HUES6 (cell line): ENCODE data around the gene CXADR.

ENCODE experiments used
- H3K27ac ChIP-seq: 2 replicates; pipeline ENCODE4 v1.7.0; 2013; ENCODE audit warnings: low read depth, mild to moderate bottlenecking, low read length, inconsistent platforms
- H3K27me3 ChIP-seq: 2 replicates; pipeline ENCODE4 v1.6.1; 2013; ENCODE audit warnings: low read length; ENCODE audit not compliant: control insufficient read depth, insufficient read depth
- H3K36me3 ChIP-seq: 2 replicates; pipeline ENCODE4 v1.6.1; 2013; ENCODE audit warnings: low read length; ENCODE audit not compliant: control insufficient read depth, insufficient read depth
- H3K4me1 ChIP-seq: 2 replicates; pipeline ENCODE4 v1.6.1; 2013; ENCODE audit warnings: low read length; ENCODE audit not compliant: control insufficient read depth, insufficient read depth
- H3K4me3 ChIP-seq: 2 replicates; pipeline ENCODE4 v1.5.1; 2013; ENCODE audit warnings: low read depth, low read length
- H3K9ac ChIP-seq: one replicate; pipeline ENCODE4 v1.6.1; 2013; ENCODE audit warnings: mild to moderate bottlenecking, low read length
- H3K9me3 ChIP-seq: 2 replicates; pipeline ENCODE4 v1.6.1; 2013; ENCODE audit warnings: low read depth, low read length; ENCODE audit not compliant: control insufficient read depth, insufficient read depth

CXADR gene

DNA sequence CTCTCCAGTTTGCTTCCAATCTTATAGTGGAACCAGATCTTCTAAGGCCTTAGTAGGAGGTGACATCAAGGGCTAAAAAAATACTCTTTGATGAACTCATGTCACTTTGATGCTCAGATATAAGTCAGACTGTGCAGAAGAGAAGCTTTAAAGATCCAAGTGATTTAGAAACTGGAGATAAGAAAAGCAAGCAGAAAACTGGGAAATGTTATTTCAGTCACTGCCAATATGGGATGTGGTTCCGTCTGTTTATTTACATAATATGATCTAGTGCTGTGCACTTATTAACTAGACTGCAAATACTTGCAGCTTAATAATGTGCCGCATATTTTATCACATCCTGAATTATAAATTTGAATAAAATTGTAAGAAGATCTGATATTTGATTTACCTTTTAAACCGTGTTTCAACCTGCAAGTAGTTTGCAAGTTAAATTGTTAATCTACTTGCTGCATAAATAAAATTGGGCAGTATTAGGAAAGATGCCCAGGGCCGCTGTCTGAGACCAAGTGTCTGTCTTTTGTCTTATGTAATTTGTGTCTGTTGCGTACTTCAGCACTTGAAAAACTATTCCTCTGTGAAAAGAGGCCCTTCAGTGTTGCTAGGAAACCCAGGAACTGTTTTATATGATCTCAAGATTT lies 29.6 kb downstream of the CXADR start:
- Histone ChIP-seq H3K36me3 (peaks cover 30% of the 10 kb centered on the region), H3K27ac (no peak overlapping the region), H3K27me3 (no peaks in the 10 kb centered on the region), H3K9me3 (peaks cover 4% of the 10 kb centered on the region; the same call in 1 of the 2 replicates), H3K4me3 (no peak overlapping the region), H3K4me1 (peaks cover 13% of the 10 kb centered on the region; the same call in 1 of the 2 replicates), H3K9ac (no peak overlapping the region)

DNA sequence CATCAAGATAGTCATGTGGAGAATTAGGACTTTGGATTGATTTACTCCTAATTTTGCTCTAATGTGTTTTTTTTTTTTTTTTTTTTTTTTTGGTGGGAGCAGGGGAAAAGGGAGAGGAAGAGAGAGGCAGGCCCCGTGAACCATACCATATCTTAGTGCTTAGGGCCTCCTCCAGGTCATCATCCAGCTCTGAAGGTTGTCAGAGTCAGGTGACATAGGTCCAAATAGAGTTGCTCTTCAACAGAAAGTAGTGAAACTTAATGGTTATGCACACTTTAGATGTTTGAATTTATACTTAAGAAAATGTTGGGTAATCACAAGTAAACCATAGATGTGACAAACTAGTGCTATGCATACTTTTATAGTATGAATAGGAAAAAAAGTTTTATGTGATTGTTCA lies 32.2 kb downstream of the CXADR start:
- H3K4me3 ChIP-seq = no peak overlapping the region
- H3K9me3 ChIP-seq = peaks cover under 1% of the 10 kb centered on the region; the same call in 1 of the 2 replicates
- H3K27me3 ChIP-seq = no peaks in the 10 kb centered on the region
- no peak overlapping the region for H3K9ac ChIP-seq
- H3K27ac ChIP-seq = no peak overlapping the region
- peaks cover 13% of the 10 kb centered on the region; the same call in 1 of the 2 replicates for H3K4me1 ChIP-seq
- peaks cover 41% of the 10 kb centered on the region for H3K36me3 ChIP-seq

DNA sequence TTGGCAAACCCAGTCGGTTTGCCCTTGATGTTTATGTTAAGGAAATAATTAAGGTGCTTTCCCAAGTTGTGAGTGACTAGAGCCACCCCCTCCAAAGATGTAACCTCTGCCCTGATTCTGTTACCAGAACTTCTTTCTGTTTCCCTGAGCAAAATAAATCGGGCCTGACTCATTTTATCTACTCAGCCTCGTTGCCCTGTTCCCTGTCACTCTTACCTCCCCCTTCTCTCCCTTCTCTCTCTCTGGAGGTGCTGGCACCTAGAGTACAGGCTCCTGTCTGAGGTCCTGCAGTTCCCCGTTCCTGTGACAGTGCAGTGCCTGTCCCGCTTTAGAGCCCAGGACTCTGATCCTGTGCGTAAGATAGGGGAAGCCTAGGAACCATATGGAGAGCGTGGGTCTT lies 35.4 kb downstream of the CXADR start:
- no peak overlapping the region for H3K27ac ChIP-seq
- peaks cover 8% of the 10 kb centered on the region; the same call in 1 of the 2 replicates for H3K4me1 ChIP-seq
- H3K9ac ChIP-seq = no peak overlapping the region
- no peaks in the 10 kb centered on the region for H3K9me3 ChIP-seq
- peaks cover 66% of the 10 kb centered on the region for H3K36me3 ChIP-seq
- H3K4me3 ChIP-seq = no peak overlapping the region
- no peaks in the 10 kb centered on the region for H3K27me3 ChIP-seq

DNA sequence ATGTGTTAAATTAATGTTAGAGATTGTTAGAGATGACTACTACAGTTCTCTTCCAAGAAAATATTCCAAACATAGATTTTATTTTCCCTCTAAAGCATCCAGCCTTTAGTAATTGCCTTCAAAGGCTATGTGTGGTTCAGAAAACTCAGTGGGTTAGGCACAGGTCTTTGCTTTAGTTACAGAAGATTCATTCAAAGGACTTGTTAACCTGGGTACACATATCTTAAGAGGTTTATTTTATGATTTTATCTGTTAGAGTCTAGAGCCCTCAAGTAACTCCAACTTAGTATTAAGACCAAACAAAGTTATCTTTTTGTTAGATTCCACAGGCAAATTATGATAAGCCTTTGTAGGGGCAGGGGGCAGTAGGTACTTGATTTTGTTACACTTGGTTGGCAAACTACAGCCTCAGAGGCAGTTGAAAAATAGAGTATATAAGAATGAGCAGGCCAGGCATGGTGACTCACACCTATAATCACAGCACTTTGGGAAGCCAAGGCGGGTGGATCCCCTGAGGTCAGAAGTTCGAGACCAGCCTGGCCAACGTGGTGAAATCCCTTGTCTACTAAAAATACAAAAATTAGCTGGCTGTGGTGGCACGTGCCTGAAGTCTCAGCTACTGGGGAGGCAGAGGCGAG lies 37.9 kb downstream of the CXADR start:
- Histone ChIP-seq H3K27ac (no peak overlapping the region), H3K9me3 (no peaks in the 10 kb centered on the region), H3K4me1 (no peaks in the 10 kb centered on the region), H3K36me3 (peaks cover 86% of the 10 kb centered on the region), H3K4me3 (no peak overlapping the region), H3K27me3 (no peaks in the 10 kb centered on the region), H3K9ac (no peak overlapping the region)

DNA sequence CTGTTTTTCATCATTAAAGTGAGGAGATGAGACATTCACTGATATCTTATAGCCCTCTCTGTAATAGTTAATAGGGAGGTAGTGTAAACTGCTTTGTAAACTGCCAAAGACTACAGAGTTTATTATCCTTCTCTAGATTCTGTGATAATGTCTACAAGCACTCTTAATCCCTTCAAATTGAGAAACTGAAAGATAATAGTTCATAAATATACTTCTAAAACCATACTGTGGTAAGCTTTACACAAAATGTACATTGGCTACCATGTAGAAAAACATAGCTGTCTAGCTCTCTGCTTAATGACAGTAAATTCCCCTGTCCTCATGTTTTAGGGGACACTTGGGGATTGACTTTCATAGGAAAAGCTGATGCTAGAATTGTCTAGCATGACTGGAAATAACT lies 39.6 kb downstream of the CXADR start:
- no peaks in the 10 kb centered on the region for H3K27me3 ChIP-seq
- peaks cover 88% of the 10 kb centered on the region for H3K36me3 ChIP-seq
- no peak overlapping the region for H3K4me3 ChIP-seq

DNA sequence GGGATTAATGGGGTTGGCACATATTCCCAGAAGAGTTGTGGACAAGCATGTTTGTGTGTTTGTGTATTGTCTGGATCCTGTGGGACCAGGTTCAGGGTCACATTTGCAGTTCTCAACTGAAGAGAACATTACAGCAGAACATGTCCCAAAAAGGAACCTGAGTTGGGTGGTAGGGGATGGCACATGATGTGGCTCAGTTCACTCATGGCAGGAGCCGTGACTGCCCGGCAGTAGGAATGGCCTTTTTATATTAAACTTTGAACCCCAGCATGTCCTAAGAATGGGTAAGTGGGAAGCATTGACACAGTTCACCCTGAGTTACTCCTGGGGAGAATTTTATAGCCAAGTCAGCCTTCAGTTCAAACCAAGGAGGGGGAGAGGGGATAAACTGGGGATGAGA lies 41.3 kb downstream of the CXADR start:
- no peaks in the 10 kb centered on the region for H3K4me1 ChIP-seq
- H3K9me3 ChIP-seq = no peaks in the 10 kb centered on the region
- no peaks in the 10 kb centered on the region for H3K27me3 ChIP-seq
- H3K4me3 ChIP-seq = no peak overlapping the region
- no peak overlapping the region for H3K27ac ChIP-seq
- peaks cover 89% of the 10 kb centered on the region for H3K36me3 ChIP-seq
- no peak overlapping the region for H3K9ac ChIP-seq

More for the DNA sequence above, 39.6 kb downstream of the CXADR start:
- H3K9ac ChIP-seq = no peak overlapping the region
- H3K9me3 ChIP-seq = no peaks in the 10 kb centered on the region
- no peak overlapping the region for H3K27ac ChIP-seq
- H3K4me1 ChIP-seq = no peaks in the 10 kb centered on the region

DNA sequence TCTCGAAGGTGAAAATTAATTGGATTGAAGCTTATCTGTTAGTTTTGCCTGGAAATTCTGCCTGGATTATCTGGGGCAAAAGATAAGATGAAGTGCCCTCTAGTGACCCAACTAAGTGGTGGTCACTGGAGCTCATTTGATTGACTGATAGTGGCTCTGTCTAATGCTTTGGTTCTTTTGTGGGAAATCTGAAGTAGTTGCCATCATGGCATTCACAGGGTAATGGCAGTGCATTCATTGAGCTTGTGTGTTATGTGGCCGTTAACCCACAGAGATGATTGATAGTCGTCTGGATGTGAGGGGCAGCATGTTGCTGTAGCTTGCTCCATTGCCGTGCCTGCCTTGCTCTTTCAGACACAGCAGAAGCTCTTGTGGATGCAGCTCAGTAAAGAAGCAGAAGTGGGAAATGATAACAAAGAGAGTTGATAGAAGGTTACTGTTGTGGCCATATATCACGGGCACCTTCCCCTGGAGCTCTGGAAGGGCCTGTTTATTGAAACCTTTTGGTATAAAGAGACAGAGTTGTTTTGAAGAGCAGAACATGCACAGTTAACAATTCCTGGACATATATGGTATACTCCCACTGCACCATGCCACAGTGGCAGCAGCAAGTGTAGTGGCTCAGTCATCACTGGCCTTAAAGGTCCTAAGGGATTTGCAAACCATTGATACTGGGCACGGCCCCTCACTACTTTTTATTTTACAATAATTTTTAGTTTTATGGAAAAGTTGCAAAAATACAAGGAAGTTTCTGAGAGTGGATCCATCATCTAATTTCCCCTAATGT lies 42.0 kb downstream of the CXADR start:
- no peaks in the 10 kb centered on the region for H3K4me1 ChIP-seq
- no peaks in the 10 kb centered on the region for H3K9me3 ChIP-seq
- no peak overlapping the region for H3K9ac ChIP-seq
- H3K27ac ChIP-seq = no peak overlapping the region
- peaks cover 87% of the 10 kb centered on the region for H3K36me3 ChIP-seq
- no peaks in the 10 kb centered on the region for H3K27me3 ChIP-seq
- no peak overlapping the region for H3K4me3 ChIP-seq

DNA sequence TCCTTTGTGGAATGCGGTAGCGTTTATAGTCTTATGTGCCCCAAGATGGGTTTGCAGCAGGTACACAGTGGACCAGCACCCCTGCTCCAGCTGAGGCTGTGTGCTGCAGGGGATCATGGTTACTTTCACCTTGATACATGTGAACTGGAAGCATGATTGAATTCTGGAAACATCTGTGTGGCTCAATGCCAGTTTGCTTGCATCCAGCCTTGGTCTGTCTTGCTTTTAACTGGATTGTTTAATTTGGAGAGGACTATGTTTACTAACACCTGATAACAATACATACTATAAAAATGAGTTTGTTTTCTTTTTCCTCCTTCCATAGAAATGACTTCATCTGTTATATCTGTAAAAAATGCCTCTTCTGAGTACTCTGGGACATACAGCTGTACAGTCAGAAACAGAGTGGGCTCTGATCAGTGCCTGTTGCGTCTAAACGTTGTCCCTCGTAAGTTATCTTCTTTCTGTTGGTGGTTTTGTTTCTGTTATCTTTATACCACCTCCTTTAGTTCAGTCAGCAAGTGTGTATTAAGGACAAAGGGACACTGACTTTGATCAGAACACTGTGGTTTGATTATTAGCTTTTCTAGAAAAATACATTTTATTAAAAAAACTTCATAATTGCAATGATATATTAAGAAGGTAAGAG lies 47.7 kb downstream of the CXADR start:
- peaks cover 88% of the 10 kb centered on the region for H3K36me3 ChIP-seq
- H3K9me3 ChIP-seq = no peaks in the 10 kb centered on the region
- no peak overlapping the region for H3K4me3 ChIP-seq
- H3K4me1 ChIP-seq = no peaks in the 10 kb centered on the region
- no peak overlapping the region for H3K27ac ChIP-seq
- no peak overlapping the region for H3K9ac ChIP-seq
- H3K27me3 ChIP-seq = no peaks in the 10 kb centered on the region

DNA sequence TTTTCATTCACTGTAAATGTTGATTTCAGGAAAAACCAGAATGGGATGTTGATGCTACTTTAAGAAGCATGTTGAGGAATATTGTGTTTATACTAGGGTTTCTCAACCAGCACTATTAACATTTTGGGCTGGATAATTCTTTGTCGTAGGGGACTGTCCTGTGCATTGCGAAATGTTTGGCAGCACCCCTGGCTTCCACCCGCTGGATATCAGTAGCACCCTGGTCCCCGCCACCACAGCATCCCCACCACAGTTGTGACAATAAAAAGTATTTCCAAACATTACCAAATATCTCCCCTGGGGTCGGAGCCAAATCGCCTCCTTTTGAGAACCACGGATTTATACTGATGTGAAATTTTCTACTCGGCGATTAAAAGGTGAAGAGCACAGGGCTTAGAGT lies 57.9 kb downstream of the CXADR start:
- Histone ChIP-seq H3K4me3 (no peak overlapping the region), H3K36me3 (peaks cover 31% of the 10 kb centered on the region), H3K27ac (no peak overlapping the region), H3K4me1 (no peaks in the 10 kb centered on the region), H3K27me3 (no peaks in the 10 kb centered on the region), H3K9me3 (no peaks in the 10 kb centered on the region), H3K9ac (no peak overlapping the region)

DNA sequence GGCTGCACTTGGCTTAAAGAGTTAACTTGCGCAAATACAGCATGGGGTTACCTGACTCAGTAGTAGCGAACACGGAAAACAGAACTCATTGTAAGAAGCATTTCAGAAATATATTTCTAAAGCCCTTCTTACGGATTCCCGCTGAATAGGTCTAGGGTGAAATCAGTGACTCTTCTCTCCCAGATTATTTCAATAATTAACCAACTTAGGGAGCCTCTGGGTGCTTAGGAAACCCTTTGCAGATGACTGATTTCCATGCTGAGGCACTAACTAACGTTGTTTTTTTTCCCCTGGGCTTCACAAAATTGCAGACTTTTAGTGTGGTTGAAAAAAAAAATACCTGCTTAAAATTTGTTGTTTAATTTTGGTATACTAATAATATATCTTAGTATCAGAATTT lies 59.6 kb downstream of the CXADR start:
- H3K4me3 ChIP-seq = no peak overlapping the region
- no peak overlapping the region for H3K27ac ChIP-seq
- H3K9me3 ChIP-seq = no peaks in the 10 kb centered on the region
- H3K36me3 ChIP-seq = peaks cover 28% of the 10 kb centered on the region
- no peaks in the 10 kb centered on the region for H3K27me3 ChIP-seq
- H3K9ac ChIP-seq = no peak overlapping the region
- no peaks in the 10 kb centered on the region for H3K4me1 ChIP-seq

DNA sequence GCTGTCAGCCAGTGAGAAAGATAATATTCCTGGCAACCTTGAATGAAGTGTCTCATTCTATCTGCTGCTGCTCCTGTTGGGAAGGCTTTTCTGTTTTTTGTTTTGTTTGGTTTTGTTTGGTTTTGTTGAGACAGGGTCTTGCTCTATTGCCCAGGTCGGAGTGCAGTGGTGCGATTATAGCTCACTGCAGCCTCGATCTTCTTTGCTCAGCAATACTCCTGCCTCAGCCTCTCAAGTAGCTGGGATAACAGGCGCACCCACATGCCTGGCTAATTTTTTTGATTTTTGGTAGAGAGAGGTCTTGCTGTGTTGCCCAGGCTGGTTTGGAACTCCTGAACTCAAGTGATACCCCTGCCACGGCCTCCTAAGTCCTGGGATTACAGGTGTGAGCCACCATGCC lies 62.2 kb downstream of the CXADR start:
- no peaks in the 10 kb centered on the region for H3K27me3 ChIP-seq
- H3K9ac ChIP-seq = no peak overlapping the region
- H3K4me1 ChIP-seq = no peaks in the 10 kb centered on the region
- no peak overlapping the region for H3K27ac ChIP-seq
- no peak overlapping the region for H3K4me3 ChIP-seq
- no peaks in the 10 kb centered on the region for H3K9me3 ChIP-seq
- H3K36me3 ChIP-seq = peaks cover 19% of the 10 kb centered on the region
